HG03159 (cell line): ENCODE measurements around the gene SIM1.
A peak's percentile ranks its signal among the peaks of the same experiment; 100 is the strongest.
"Not testable (repeated sequence)": the region's sequence is repeated elsewhere in the genome, so short reads cannot be mapped to it uniquely, and the experiment has no call there.

Experiments
- ATAC-seq: cut with Tn5 transposase; IDR thresholded peaks from one replicate; pipeline ENCODE4 v1.9.1; 2021; ENCODE audit warnings: mild to moderate bottlenecking, moderate library complexity; ENCODE audit not compliant: unreplicated experiment

The SIM1 gene

DNA sequence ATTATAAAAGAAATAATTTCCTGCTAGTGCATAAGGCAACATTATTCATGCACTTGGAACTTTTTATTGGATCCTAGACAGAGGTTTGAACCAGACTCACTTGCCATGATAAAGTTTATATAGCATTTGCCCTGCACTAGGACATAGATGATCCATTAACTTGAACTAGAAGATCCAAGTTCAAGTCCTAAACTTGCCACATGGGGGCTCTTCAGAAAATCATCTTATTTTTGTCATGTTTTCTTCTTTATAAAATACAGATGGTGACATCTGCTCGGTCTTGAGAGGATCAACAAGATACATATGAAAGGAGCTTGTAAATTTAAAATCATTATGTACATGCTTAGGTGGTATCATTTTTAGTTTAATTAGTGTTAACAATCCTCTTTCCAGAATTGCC is 94.5 kb downstream of the SIM1 start:
- no peak for ATAC-seq

GRCh38 chr6:100366419-100366818 is 98.3 kb downstream of the SIM1 start:
- no peak for ATAC-seq

DNA sequence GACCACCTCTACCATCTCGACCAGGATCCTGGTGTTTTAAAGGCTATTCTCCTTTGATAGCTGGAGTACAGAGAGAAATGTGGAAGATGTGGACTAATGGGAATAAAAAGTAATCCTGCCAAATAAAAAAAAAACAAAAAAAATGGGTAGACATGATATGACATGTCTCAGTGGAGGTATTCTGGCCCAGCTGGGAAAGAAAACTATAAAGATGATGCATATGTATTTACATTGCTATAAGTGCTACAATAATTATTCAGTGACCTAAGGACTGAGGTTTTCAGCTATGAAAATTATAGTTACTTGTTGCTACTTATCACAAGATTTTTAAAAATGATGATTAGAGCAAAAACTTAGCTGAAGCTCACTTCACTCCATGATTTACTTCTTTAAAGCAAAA is 101.1 kb downstream of the SIM1 start:
- no peak for ATAC-seq

DNA sequence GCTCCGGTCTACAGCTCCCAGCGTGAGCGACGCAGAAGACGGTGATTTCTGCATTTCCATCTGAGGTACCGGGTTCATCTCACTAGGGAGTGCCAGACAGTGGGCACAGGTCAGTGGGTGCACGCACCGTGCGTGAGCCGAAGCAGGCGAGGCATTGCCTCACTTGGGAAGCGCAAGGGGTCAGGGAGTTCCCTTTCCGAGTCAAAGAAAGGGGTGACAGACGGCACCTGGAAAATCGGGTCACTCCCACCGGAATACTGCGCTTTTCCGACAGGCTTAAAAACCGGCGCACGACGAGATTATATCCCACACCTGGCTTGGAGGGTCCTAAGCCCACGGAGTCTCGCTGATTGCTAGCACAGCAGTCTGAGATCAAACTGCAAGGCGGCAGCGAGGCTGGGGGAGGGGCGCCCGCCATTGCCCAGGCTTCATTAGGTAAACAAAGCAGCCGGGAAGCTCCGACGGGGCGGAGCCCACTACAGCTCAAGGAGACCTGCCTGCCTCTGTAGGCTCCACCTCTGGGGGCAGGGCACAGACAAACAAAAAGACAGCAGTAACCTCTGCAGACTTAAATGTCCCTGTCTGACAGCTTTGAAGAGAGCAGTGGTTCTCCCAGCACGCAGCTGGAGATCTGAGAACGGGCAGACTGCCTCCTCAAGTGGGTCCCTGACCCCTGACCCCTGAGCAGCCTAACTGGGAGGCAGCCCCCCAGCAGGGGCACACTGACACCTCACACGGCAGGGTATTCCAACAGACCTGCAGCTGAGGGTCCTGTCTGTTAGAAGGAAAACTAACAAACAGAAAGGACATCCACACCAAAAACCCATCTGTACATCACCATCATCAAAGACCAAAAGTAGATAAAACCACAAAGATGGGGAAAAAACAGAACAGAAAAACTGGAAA is 109.7 kb downstream of the SIM1 start:
- not testable (repeated sequence) for ATAC-seq

- no peak for ATAC-seq
These were observed 111.3 kb downstream of the SIM1 start for GRCh38 chr6:100353276-100354015.

DNA sequence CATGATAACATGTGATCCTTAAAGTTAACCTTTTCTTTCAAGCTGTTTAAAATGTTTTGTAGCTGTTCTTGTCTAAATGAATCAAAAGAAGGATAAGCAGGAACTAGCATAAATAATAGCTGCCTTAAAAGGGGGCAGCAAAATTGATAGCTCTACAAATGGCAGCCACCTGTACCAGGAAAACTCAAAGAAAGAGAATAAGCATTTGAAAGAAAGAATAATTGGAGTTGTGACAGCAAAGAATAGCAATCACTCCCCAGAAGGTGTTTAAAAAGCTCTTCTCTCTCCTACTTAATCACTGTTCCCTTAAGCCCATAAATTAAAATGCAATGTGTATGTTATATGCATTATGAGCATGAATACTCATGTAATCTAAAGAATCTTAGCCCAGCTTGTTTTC is 114.6 kb downstream of the SIM1 start:
- no peak for ATAC-seq

- no peak for ATAC-seq
These were observed 115.4 kb downstream of the SIM1 start for GRCh38 chr6:100349366-100349765.

GRCh38 chr6:100347901-100348550 is 116.7 kb downstream of the SIM1 start:
- no peak for ATAC-seq

DNA sequence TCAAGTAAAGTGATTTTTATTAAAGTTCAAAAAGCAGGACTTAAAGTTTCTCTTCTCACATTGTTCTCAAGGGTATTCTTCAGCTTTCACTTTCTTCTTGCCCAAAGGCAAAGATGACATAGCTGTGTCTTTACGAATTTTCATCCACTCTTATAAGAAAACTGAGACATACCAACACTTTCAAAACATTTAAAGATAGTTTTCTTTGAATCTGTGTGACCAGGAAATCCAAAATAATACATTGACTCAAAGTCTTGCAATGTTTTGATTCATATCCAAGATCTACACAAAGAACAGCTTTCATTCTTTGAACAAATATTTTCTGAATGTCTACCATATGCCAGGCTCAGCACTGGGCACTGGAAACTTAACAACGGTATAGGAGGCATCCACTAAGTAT is 117.9 kb downstream of the SIM1 start:
- peak; percentile 47 for ATAC-seq

GRCh38 chr6:100346203-100346602 is 118.5 kb downstream of the SIM1 start:
- ATAC-seq = no peak

- ATAC-seq = no peak
These were observed 120.0 kb downstream of the SIM1 start for GRCh38 chr6:100344761-100345160.

- ATAC-seq = no peak
These were observed 120.4 kb downstream of the SIM1 start for GRCh38 chr6:100344321-100344720.

DNA sequence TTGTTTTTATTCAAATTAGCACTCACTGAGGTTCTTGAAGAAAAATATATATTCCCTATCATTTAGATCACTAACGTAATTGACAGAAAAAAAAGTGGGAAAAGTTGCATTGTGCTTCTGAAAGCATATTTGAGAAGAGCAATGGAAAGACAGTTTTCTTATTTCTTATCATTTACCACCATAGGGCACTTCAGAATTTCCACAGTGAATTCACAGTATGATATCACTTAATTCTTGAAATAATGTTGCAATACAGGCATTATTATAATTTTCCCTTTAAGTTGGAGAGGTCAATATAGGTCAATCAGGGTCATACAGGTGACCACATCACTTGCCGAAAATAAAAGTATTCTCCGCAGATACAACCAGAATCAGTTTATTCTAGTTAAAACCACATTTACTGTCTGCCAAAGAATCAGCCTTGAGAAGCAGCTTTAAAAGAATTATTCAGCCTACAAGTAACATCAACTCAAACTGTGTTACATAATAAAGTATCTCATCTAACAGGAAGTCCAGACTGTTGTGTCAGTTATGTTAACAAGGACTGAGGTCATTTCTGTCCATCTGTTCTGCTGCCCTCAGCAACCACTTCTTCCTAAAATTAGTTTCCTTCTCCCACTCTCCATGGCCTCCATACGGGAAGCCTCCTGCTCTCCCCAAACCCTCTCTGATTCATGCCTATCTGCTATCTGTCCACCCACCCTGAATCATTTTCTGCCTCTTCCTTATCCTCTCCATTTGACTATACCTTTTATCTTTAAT is 121.2 kb downstream of the SIM1 start:
- no peak for ATAC-seq

- ATAC-seq = no peak
These were observed 121.9 kb downstream of the SIM1 start for GRCh38 chr6:100342830-100343229.

- ATAC-seq = no peak
These were observed 125.0 kb downstream of the SIM1 start for GRCh38 chr6:100339574-100340255.

DNA sequence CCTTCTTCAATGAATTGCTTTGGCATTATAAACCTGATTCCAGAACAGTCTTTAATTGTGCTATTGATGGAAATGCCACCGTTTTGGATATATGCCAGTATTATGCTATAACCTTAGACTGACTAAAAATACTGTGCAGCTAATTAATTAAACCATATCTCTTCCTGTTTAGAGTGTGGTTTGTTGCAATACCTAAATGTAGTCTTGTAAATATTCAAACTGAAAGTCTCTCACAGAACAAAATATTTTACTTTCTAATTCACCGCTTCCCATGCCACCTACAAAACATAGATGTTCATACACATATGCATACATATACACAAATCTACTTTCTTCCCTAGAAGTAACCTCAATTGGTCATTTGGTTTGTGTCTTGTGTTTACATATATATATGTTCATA is 126.6 kb downstream of the SIM1 start:
- ATAC-seq = no peak

GRCh38 chr6:100336876-100337275 is 127.8 kb downstream of the SIM1 start:
- no peak for ATAC-seq

- no peak for ATAC-seq
These were observed 128.7 kb downstream of the SIM1 start for GRCh38 chr6:100335991-100336390.
